Stimulated activated CD8-positive, alpha-beta memory T cell treated with anti-CD3 and anti-CD28 coated beads, Interleukin-2, amount 100 ng/mL, for 1 hour (primary cell): Measurements from ENCODE around the gene SENP5.
"Not testable (repeated sequence)": the region's sequence is repeated elsewhere in the genome, so short reads cannot be mapped to it uniquely, and the experiment has no call there.

ENCODE experiments used
- DNase-seq, 2 donors: peaks; one replicate each; pipeline ENCODE4 v3.0.0-alpha.2; 2020; ENCODE audit warnings: low read depth in 2 of 2

The SENP5 gene

GRCh38 chr3:196941729-196942225 lies 74.1 kb downstream of the SENP5 start:
- peak; percentile 7 to 28 for DNase-seq

GRCh38 chr3:196942226-196942914 lies 74.7 kb downstream of the SENP5 start, which contains the start of gene NCBP2:
Gene NCBP2, minus strand, starts transcription at chr3:196942528. Its CDS starts 25 bp downstream, at chr3:196942503.
- DNase-seq, result peak; percentile 99 to 100

- DNase-seq, result no peak
Observed at GRCh38 chr3:196942915-196943277, 75.2 kb downstream of the SENP5 start.

GRCh38 chr3:196944037-196944790 lies 76.5 kb downstream of the SENP5 start:
- not testable (repeated sequence) for DNase-seq

- DNase-seq, result no peak
Observed at GRCh38 chr3:196947136-196947859, 79.6 kb downstream of the SENP5 start.

- no peak for DNase-seq
Observed at GRCh38 chr3:196947860-196948441, 80.2 kb downstream of the SENP5 start.

GRCh38 chr3:196948442-196949284 lies 80.9 kb downstream of the SENP5 start:
- no peak for DNase-seq

GRCh38 chr3:196949285-196949619 lies 81.5 kb downstream of the SENP5 start:
- no peak for DNase-seq

- DNase-seq, result no peak
Observed at GRCh38 chr3:196949750-196950149, 82.0 kb downstream of the SENP5 start.

- no peak for DNase-seq
Observed at GRCh38 chr3:196951371-196951770, 83.7 kb downstream of the SENP5 start.

- DNase-seq, result no peak
Observed at GRCh38 chr3:196954832-196955231, 87.1 kb downstream of the SENP5 start.

GRCh38 chr3:196962108-196962929 lies 94.6 kb downstream of the SENP5 start:
- DNase-seq, result no peak

- no peak for DNase-seq
Observed at GRCh38 chr3:196962930-196963630, 95.4 kb downstream of the SENP5 start.

- DNase-seq, result no peak
Observed at GRCh38 chr3:196963631-196963953, 95.9 kb downstream of the SENP5 start.

GRCh38 chr3:196965112-196965803 lies 97.5 kb downstream of the SENP5 start:
- DNase-seq, result no peak

GRCh38 chr3:196965804-196966173 lies 98.1 kb downstream of the SENP5 start:
- DNase-seq, result no peak

- DNase-seq, result no peak
Observed at GRCh38 chr3:196966526-196967401, 99.0 kb downstream of the SENP5 start.
